ENCODE results near the gene RRM2.

GRCh38 chr2:10129490-10129889 lies 7.0 kb downstream of the RRM2 start:
- TF ChIP-seq GATA3 (IDR thresholded peaks at IDR 0.05; ENCODE audit: low read depth, low read length) (no peak), GATA2 (IDR thresholded peaks at IDR 0.05; ENCODE audit: low read depth, low read length) (no peak)
